ENCODE results near the gene PIGN.
"Not testable (repeated sequence)": the region's sequence is repeated elsewhere in the genome, so short reads cannot be mapped to it uniquely, and the experiment has no call there.

PIGN gene

GRCh38 chr18:62182220-62182619, 4.6 kb downstream of the PIGN start:
- DNase-seq, result no peak

- DNase-seq, result peak; percentile 32
Measured at GRCh38 chr18:62179213-62179612, 7.6 kb downstream of the PIGN start.

GRCh38 chr18:62177271-62177670, 9.6 kb downstream of the PIGN start:
- DNase-seq, result no peak

- no peak for DNase-seq
Measured at GRCh38 chr18:62175521-62175920, 11.3 kb downstream of the PIGN start.

GRCh38 chr18:62172298-62172697, 14.6 kb downstream of the PIGN start:
- DNase-seq, result no peak

GRCh38 chr18:62170857-62171256, 16.0 kb downstream of the PIGN start:
- DNase-seq, result no peak

GRCh38 chr18:62166524-62166923, 20.3 kb downstream of the PIGN start:
- DNase-seq, result not testable (repeated sequence)

- DNase-seq, result no peak
Measured at GRCh38 chr18:62165583-62165982, 21.3 kb downstream of the PIGN start.

- DNase-seq, result no peak
Measured at GRCh38 chr18:62164855-62165487, 21.9 kb downstream of the PIGN start.

GRCh38 chr18:62164310-62164709, 22.5 kb downstream of the PIGN start:
- DNase-seq, result no peak

- DNase-seq, result no peak
Measured at GRCh38 chr18:62157843-62158242, 29.0 kb downstream of the PIGN start.

- DNase-seq, result no peak
Measured at GRCh38 chr18:62152844-62153243, 34.0 kb downstream of the PIGN start.

GRCh38 chr18:62151068-62151771, 35.6 kb downstream of the PIGN start:
- DNase-seq, result no peak

- DNase-seq, result no peak
Measured at GRCh38 chr18:62144338-62144737, 42.5 kb downstream of the PIGN start.

GRCh38 chr18:62140259-62140658, 46.6 kb downstream of the PIGN start:
- no peak for DNase-seq

GRCh38 chr18:62138461-62139235, 48.2 kb downstream of the PIGN start:
- DNase-seq, result no peak

- peak; percentile 80 for DNase-seq
Measured at GRCh38 chr18:62131301-62131909, 55.5 kb downstream of the PIGN start.

GRCh38 chr18:62128157-62128556, 58.7 kb downstream of the PIGN start:
- DNase-seq, result no peak

GRCh38 chr18:62126737-62127136, 60.1 kb downstream of the PIGN start:
- DNase-seq, result no peak

GRCh38 chr18:62125702-62126101, 61.2 kb downstream of the PIGN start:
- no peak for DNase-seq

GRCh38 chr18:62122330-62122729, 64.5 kb downstream of the PIGN start:
- DNase-seq, result no peak

GRCh38 chr18:62119884-62120283, 67.0 kb downstream of the PIGN start:
- no peak for DNase-seq

GRCh38 chr18:62118328-62118727, 68.5 kb downstream of the PIGN start:
- DNase-seq, result no peak

- no peak for DNase-seq
Measured at GRCh38 chr18:62109676-62110075, 77.2 kb downstream of the PIGN start.

Data from NCI-H146 (cell line).